PFSK-1 (cell line): Measurements from ENCODE around the gene KCNQ1.

Experiments used
- FOXP2 ChIP-seq: optimal IDR thresholded peaks from 2 replicates; pipeline ENCODE3; 2011; ENCODE audit warnings: borderline replicate concordance, control low read depth, inconsistent platforms; ENCODE audit not compliant: insufficient read depth; ENCODE audit errors: extremely low read length, extremely low read depth
- POLR2AphosphoS5 ChIP-seq: IDR thresholded peaks from 2 replicates; pipeline ENCODE4 v1.6.1; 2012; ENCODE audit warnings: low read depth, mild to moderate bottlenecking, control low read depth, low read length, moderate library complexity
- REST ChIP-seq, 2 experiments: IDR thresholded peaks; 2 replicates each; pipeline versions ENCODE4 v1.6.1 to v1.8.0; 2011 to 2012; ENCODE audit warnings: low read depth in 2 of 2, low read length in 2 of 2, control low read depth in 1 of 2, inconsistent platforms in 1 of 2, mild to moderate bottlenecking in 1 of 2, moderate library complexity in 1 of 2; ENCODE audit not compliant: insufficient read depth in 1 of 2
- SIN3A ChIP-seq: IDR thresholded peaks from 2 replicates; pipeline ENCODE4 v1.6.1; 2012; ENCODE audit warnings: mild to moderate bottlenecking, low read length, moderate library complexity, borderline replicate concordance; ENCODE audit not compliant: insufficient read depth
- TAF1 ChIP-seq: IDR thresholded peaks from 2 replicates; pipeline ENCODE4 v1.6.1; 2012; ENCODE audit warnings: low read length, control low read depth, borderline replicate concordance; ENCODE audit not compliant: insufficient read depth

The KCNQ1 gene

DNA sequence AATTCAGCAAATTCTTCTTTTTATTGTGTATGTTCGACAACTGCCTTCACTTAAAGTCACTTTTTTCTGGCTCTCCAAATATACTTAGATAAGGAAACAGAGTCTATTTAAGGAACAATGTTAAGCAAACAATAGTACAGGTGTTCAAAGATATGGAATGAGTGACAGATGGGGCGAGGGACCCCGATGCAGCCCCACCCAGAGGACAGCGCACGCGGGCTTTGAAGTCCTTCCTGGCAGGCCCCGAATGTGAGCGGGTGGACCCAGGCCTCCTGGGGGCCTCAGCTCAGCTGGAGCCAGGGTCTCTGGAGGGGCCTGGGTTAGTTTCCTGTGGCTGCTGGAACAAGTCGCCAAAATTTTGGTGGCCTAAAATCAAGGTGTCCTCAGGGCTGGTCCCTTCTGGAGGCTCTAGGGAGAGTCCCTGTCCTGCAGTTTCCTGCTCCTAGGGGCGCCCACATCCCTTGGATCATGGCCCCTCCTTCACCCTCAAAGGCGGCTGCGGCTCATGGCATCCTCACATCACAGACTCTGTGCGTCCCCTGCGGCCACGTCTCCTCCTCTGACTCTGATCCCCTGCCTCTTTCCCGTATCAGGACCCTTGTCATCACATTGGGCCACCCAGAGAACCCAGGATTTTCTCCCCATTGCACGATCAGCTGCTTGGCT lies 295.6 kb downstream of the KCNQ1 start:
- TF ChIP-seq SIN3A: no peak
- no peak for TF ChIP-seq TAF1
- no peak for TF ChIP-seq POLR2AphosphoS5
- TF ChIP-seq FOXP2: no peak
- no peak for TF ChIP-seq REST (IDR thresholded peaks at IDR 0.05; ENCODE audit: insufficient read depth in 1 of 2, low read depth in 2 of 2, low read length in 2 of 2)

GRCh38 chr11:2741006-2741376 lies 296.2 kb downstream of the KCNQ1 start:
- TF ChIP-seq FOXP2 (no peak), SIN3A (no peak), TAF1 (no peak), POLR2AphosphoS5 (no peak), REST (IDR thresholded peaks at IDR 0.05; ENCODE audit: insufficient read depth in 1 of 2, low read depth in 2 of 2, low read length in 2 of 2) (no peak)

DNA sequence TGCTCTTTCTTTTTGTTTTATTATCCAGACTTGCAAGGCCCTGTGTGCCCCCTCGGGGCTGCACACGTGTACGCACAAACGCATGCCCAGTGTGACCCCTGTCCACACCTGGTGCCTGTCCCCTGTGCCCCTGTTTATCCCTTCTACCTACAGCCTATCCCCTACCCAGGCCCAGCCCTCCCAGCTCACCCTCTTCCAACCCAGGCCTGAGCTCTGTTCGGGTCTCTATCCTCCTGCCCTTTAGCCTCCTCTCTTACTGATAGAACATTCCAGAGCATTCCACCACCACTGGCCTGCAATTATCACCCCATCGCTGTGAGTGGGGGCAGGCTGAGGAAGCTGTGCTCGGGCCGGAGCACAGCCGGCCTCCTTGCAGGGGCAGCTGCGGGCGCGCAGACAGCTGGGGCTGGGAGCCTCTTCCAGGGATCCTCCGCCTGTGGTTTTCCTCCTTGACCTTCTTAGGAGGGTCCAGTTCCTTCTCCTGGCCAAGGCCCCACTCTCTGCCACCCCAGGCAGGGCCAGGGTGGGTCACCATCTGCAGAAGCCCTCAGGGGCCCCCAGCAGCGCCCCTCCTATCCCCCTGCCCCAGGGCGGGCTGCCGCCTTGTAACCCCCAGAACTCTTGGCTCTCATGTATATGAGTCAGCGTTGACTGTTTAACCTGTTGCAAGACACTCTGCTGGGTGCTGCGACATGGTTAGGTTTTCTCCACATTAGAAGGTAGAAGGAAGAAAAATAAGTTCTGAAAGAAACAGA lies 296.7 kb downstream of the KCNQ1 start:
- TF ChIP-seq POLR2AphosphoS5: no peak
- TF ChIP-seq SIN3A: no peak
- no peak for TF ChIP-seq FOXP2
- TF ChIP-seq TAF1: no peak
- no peak for TF ChIP-seq REST (IDR thresholded peaks at IDR 0.05; ENCODE audit: insufficient read depth in 1 of 2, low read depth in 2 of 2, low read length in 2 of 2)

DNA sequence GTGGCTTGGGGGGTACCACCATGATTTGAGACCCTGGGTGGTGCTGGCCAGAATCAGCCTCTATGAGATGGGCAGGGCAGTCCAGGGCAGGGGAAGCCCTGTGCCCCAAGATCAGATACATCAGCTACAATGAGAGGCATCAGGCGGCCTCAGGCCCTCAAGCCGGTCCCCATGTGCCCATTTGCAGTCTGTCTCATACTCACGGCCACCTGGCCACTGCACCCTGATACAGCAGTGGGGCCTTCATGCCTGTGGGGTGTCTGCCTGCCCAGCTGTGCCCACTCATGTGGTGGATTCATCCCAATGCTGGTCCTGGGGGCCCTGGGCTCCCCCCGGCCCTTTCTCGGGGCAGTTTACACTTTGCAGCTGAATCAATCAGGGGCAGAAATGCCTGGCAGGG lies 297.4 kb downstream of the KCNQ1 start:
- TF ChIP-seq POLR2AphosphoS5 (no peak), FOXP2 (no peak), SIN3A (no peak), REST (IDR thresholded peaks at IDR 0.05; ENCODE audit: insufficient read depth in 1 of 2, low read depth in 2 of 2, low read length in 2 of 2) (no peak), TAF1 (no peak)
